ENCODE data around the gene ITPRID1.

ITPRID1 gene

GRCh38 chr7:31642681-31643115, 128.8 kb downstream of the ITPRID1 start:
- no peaks in the 10 kb centered on the region for H4K20me1 ChIP-seq
- peaks cover 0 to 28% (median 0%) of the 10 kb centered on the region in 10 experiments; a peak in 5 of 20 replicates for H3K4me1 ChIP-seq
- no peaks in the 10 kb centered on the region for H3K9me3 ChIP-seq (replicated peaks in 1 of 11)
- no peak overlapping the region for H3K27ac ChIP-seq
- H3K27me3 ChIP-seq, result no peaks in the 10 kb centered on the region
- H3K9ac ChIP-seq, result no peak overlapping the region
- H3K4me2 ChIP-seq, result peak overlapping the region in 1 of 11 experiments; percentile 55; a peak in 2 of 22 replicates
- TF ChIP-seq Cebpa-rat (IDR thresholded peaks at IDR 0.05), result no peak
- H3K4me3 ChIP-seq, result no peak overlapping the region
- H3K36me3 ChIP-seq, result no peaks in the 10 kb centered on the region

DNA sequence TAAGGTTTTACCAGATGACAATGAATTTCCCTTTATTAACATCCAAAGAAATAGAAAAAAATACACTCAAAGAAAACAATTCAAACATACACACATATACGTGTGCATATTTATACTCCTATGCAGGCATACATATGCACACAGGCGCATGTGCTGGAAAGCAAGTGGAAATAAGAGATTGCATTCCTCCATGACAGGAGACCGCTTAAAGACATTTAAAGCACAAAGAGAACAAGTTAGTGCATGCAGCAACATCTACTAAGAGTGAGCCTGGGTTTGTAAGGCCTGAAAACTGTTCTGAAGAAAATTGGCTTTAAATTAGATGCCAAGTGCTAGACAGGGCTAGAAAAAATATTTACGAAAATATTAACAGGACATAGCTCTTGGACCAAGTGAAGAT, 133.1 kb downstream of the ITPRID1 start:
- Histone ChIP-seq H4K20me1 (no peaks in the 10 kb centered on the region), H3K4me1 (peaks cover 0 to 18% (median 0%) of the 10 kb centered on the region in 10 experiments; a peak in 5 of 20 replicates), H3K36me3 (no peaks in the 10 kb centered on the region), H3K27me3 (no peaks in the 10 kb centered on the region), H3K9ac (no peak overlapping the region), H3K9me3 (replicated peaks in 1 of 11) (no peaks in the 10 kb centered on the region), H3K27ac (no peak overlapping the region), H3K4me3 (no peak overlapping the region), H3K4me2 (no peak overlapping the region)
- no peak for TF ChIP-seq Cebpa-rat (IDR thresholded peaks at IDR 0.05)

- peaks cover 0 to 15% (median 0%) of the 10 kb centered on the region in 10 experiments; a peak in 5 of 20 replicates for H3K4me1 ChIP-seq
Observed at GRCh38 chr7:31647511-31647910, 133.6 kb downstream of the ITPRID1 start.

GRCh38 chr7:31648288-31648687, 134.4 kb downstream of the ITPRID1 start:
- Histone ChIP-seq H4K20me1 (no peaks in the 10 kb centered on the region), H3K36me3 (no peaks in the 10 kb centered on the region), H3K9ac (no peak overlapping the region), H3K27ac (no peak overlapping the region), H3K9me3 (replicated peaks in 1 of 11) (no peaks in the 10 kb centered on the region), H3K4me1 (peaks cover 0 to 15% (median 0%) of the 10 kb centered on the region in 10 experiments; a peak in 4 of 20 replicates), H3K27me3 (no peaks in the 10 kb centered on the region), H3K4me2 (no peak overlapping the region), H3K4me3 (no peak overlapping the region)
- no peak for TF ChIP-seq Cebpa-rat (IDR thresholded peaks at IDR 0.05)

More at GRCh38 chr7:31647511-31647910, 133.6 kb downstream of the ITPRID1 start:
- H3K9ac ChIP-seq, result no peak overlapping the region
- no peaks in the 10 kb centered on the region for H3K9me3 ChIP-seq (replicated peaks in 1 of 11)
- no peaks in the 10 kb centered on the region for H4K20me1 ChIP-seq
- no peak for TF ChIP-seq Cebpa-rat (IDR thresholded peaks at IDR 0.05)
- no peaks in the 10 kb centered on the region for H3K27me3 ChIP-seq
- no peak overlapping the region for H3K4me3 ChIP-seq
- H3K4me2 ChIP-seq, result no peak overlapping the region
- no peak overlapping the region for H3K27ac ChIP-seq
- H3K36me3 ChIP-seq, result no peaks in the 10 kb centered on the region

GRCh38 chr7:31648880-31649279, 135.0 kb downstream of the ITPRID1 start:
- Histone ChIP-seq H3K9me3 (replicated peaks in 1 of 11) (no peaks in the 10 kb centered on the region), H4K20me1 (no peaks in the 10 kb centered on the region), H3K36me3 (no peaks in the 10 kb centered on the region), H3K4me3 (no peak overlapping the region), H3K27ac (no peak overlapping the region), H3K4me2 (no peak overlapping the region), H3K27me3 (no peaks in the 10 kb centered on the region), H3K4me1 (peaks cover 0 to 15% (median 0%) of the 10 kb centered on the region in 10 experiments; a peak in 4 of 20 replicates), H3K9ac (no peak overlapping the region)
- no peak for TF ChIP-seq Cebpa-rat (IDR thresholded peaks at IDR 0.05)

DNA sequence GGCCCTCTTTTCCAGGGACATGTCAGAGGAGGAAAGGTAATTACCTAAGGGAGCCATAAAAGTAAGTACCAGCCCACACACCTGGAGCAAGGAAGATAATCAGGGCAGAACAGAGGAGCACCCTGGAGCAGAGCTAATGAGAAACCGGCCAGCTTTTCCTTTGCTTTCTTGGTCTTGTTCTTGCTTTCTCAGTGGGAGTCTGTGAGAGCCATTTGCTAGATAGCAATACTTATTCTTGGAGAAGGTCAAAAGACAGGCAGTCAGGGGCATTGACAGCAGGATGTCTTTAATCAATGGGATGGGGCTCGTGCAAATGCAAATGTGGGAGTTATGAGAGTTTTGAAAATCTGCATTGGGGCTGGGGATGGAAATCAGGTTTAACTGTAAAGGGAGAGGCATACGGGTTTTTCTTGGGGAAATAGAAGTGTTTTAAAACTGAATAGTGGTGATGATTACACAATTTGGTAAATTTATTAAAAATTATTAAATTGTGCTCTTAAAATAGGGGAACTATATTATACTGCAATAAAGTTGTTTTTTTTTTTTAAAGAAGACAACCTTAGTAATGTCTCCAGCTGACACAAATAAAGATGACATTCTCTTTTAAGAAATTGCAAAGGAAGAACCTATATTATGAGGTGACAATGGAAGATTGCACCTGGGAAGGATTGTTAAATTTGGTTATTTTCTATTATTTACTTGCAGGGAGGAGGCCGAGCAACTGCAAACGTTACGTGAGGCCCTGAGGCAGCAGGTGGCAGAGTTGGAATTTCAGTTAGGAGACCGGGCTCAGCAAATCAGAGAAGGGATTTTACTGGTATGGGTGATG, 137.6 kb downstream of the ITPRID1 start:
- Histone ChIP-seq H4K20me1 (no peaks in the 10 kb centered on the region), H3K9ac (no peak overlapping the region), H3K4me3 (no peak overlapping the region), H3K9me3 (replicated peaks in 1 of 11) (no peaks in the 10 kb centered on the region), H3K4me1 (peaks cover 0 to 15% (median 0%) of the 10 kb centered on the region in 10 experiments; a peak in 4 of 20 replicates), H3K36me3 (no peaks in the 10 kb centered on the region), H3K27ac (no peak overlapping the region), H3K27me3 (no peaks in the 10 kb centered on the region), H3K4me2 (no peak overlapping the region)
- TF ChIP-seq Cebpa-rat (IDR thresholded peaks at IDR 0.05), result no peak

GRCh38 chr7:31652063-31652326, 138.1 kb downstream of the ITPRID1 start:
- Histone ChIP-seq H3K4me3 (no peak overlapping the region), H3K27me3 (no peaks in the 10 kb centered on the region), H3K9me3 (replicated peaks in 1 of 11) (no peaks in the 10 kb centered on the region), H3K9ac (no peak overlapping the region), H4K20me1 (no peaks in the 10 kb centered on the region), H3K36me3 (no peaks in the 10 kb centered on the region), H3K4me1 (peaks cover 0 to 15% (median 0%) of the 10 kb centered on the region in 10 experiments; a peak in 4 of 20 replicates), H3K4me2 (no peak overlapping the region), H3K27ac (no peak overlapping the region)
- TF ChIP-seq Cebpa-rat (IDR thresholded peaks at IDR 0.05), result peak in 5 of 11 experiments; percentile 34 to 67 (median 57); a peak in 7 of 22 replicates

GRCh38 chr7:31663072-31663471, 149.2 kb downstream of the ITPRID1 start:
- Histone ChIP-seq H3K36me3 (no peaks in the 10 kb centered on the region), H4K20me1 (no peaks in the 10 kb centered on the region), H3K27ac (no peak overlapping the region), H3K4me3 (no peak overlapping the region), H3K9ac (no peak overlapping the region), H3K9me3 (replicated peaks in 1 of 11) (peaks cover 0 to 29% (median 3%) of the 10 kb centered on the region in 11 experiments; a peak in 8 of 22 replicates), H3K27me3 (no peaks in the 10 kb centered on the region), H3K4me1 (peaks cover 4 to 34% (median 21%) of the 10 kb centered on the region in 10 experiments; a peak in 17 of 20 replicates), H3K4me2 (0 out of 22 replicates have a peak overlapping the region, but pooled peaks of 1 of the 11 experiments have one; percentile 4)
- no peak for TF ChIP-seq Cebpa-rat (IDR thresholded peaks at IDR 0.05)

GRCh38 chr7:31664890-31665289, 151.0 kb downstream of the ITPRID1 start:
- Histone ChIP-seq H3K36me3 (no peaks in the 10 kb centered on the region), H3K27me3 (no peaks in the 10 kb centered on the region), H4K20me1 (no peaks in the 10 kb centered on the region), H3K4me1 (peaks cover 4 to 52% (median 21%) of the 10 kb centered on the region in 10 experiments; a peak in 17 of 20 replicates), H3K9me3 (replicated peaks in 1 of 11) (peaks cover 0 to 21% (median under 1%) of the 10 kb centered on the region in 11 experiments; a peak in 8 of 22 replicates), H3K9ac (no peak overlapping the region), H3K4me2 (peak overlapping the region in 10 of 11 experiments; percentile 25 to 74 (median 70); a peak in 20 of 22 replicates), H3K27ac (peak overlapping the region in 8 of 11 experiments; percentile 28 to 65 (median 43); a peak in 14 of 22 replicates), H3K4me3 (0 out of 20 replicates have a peak overlapping the region, but pooled peaks of 1 of the 10 experiments have one; percentile 13)
- peak in 8 of 11 experiments; percentile 40 to 84 (median 68); a peak in 13 of 22 replicates for TF ChIP-seq Cebpa-rat (IDR thresholded peaks at IDR 0.05)
